Panc1 (cell line): ENCODE data around the gene TMEM178A. TPM values are rescaled to one million over a fixed set of nuclear protein-coding genes. Genes with fewer than 3 reads are reported as not detected.

Experiments
- ATAC-seq: fragments of 200-7000 bp; cut with Tn5 transposase; 2 replicates; pipeline ENCODE4 v1.9.1; 2020; ENCODE audit warnings: mild to moderate bottlenecking, moderate library complexity
- BruUV-seq: library from RNA; stranded (reverse); fragments of 400-500 nt; replicated peaks from 2 replicates; lab custom pipeline; 2021; lab: Mats Ljungman, UMichigan
- CTCF ChIA-PET: fragments of 300-600 bp; sonication (Branson Sonifier 250); formaldehyde crosslinking; loops from one replicate; lab custom pipeline; 2022; ENCODE audit warnings: antibody characterized with exemption; lab: Charles Lee
- POLR2A ChIA-PET: fragments of 300-600 bp; sonication (Branson Sonifier 250); formaldehyde crosslinking; loops from one replicate; lab custom pipeline; 2022; ENCODE audit warnings: antibody characterized with exemption; lab: Charles Lee
- DNase-seq: peaks from one replicate; pipeline ENCODE4 v3.0.0-alpha.2; 2010; ENCODE audit warnings: low read depth, low spot score
- H3K27ac ChIP-seq: 2 replicates; pipeline ENCODE4 v1.5.1; 2011; ENCODE audit warnings: mild to moderate bottlenecking, low read length, inconsistent platforms
- H3K27me3 ChIP-seq: fragments of 200-500 bp; sonication (Bioruptor generic); 2 replicates; pipeline ENCODE4 v1.6.0; 2014; ENCODE audit warnings: low read length, inconsistent platforms; ENCODE audit not compliant: control insufficient read depth, insufficient read depth
- H3K36me3 ChIP-seq: fragments of 200-500 bp; sonication (Bioruptor generic); 2 replicates; pipeline ENCODE4 v1.5.1; 2014; ENCODE audit warnings: inconsistent platforms, mild to moderate bottlenecking, low read length, moderate library complexity; ENCODE audit not compliant: control insufficient read depth, insufficient read depth
- H3K4me1 ChIP-seq: 2 replicates; pipeline ENCODE4 v1.5.1; 2011; ENCODE audit warnings: inconsistent platforms, mild to moderate bottlenecking, low read length, moderate library complexity; ENCODE audit not compliant: control insufficient read depth, insufficient read depth
- H3K4me3 ChIP-seq, 2 experiments: 2 replicates each; pipeline ENCODE4 v1.5.1; 2011 to 2012; ENCODE audit warnings: low read depth in 2 of 2, low read length in 2 of 2, mild to moderate bottlenecking in 2 of 2, inconsistent platforms in 1 of 2, moderate library complexity in 1 of 2
- H3K9me3 ChIP-seq: fragments of 200-500 bp; sonication (Bioruptor generic); 2 replicates; pipeline ENCODE4 v1.5.1; 2014; ENCODE audit warnings: low read depth, mild to moderate bottlenecking, inconsistent platforms, low read length, moderate library complexity; ENCODE audit not compliant: control insufficient read depth, insufficient read depth
- CTCF ChIP-seq: fragments of 450-650 bp; IDR thresholded peaks from 2 replicates; pipeline ENCODE4 v1.5.1; 2017; ENCODE audit warnings: mild to moderate bottlenecking
- POLR2AphosphoS5 ChIP-seq: IDR thresholded peaks from 2 replicates; pipeline ENCODE4 v1.6.1; 2012; ENCODE audit warnings: mild to moderate bottlenecking, low read depth, low read length, moderate library complexity
- REST ChIP-seq, 2 experiments: IDR thresholded peaks; 2 replicates each; pipeline ENCODE4 v1.6.1; 2011 to 2012; ENCODE audit warnings: low read depth in 2 of 2, control low read depth in 1 of 2, low read length in 1 of 2, mild to moderate bottlenecking in 1 of 2, moderate library complexity in 1 of 2; ENCODE audit not compliant: insufficient read depth in 1 of 2
- SIN3A ChIP-seq: IDR thresholded peaks from 2 replicates; pipeline ENCODE4 v1.6.1; 2012; ENCODE audit warnings: low read depth, mild to moderate bottlenecking, low read length, moderate library complexity, borderline replicate concordance; ENCODE audit not compliant: insufficient read depth
- TCF7L2 ChIP-seq: IDR thresholded peaks from 2 replicates; pipeline ENCODE4 v1.6.1; 2011; ENCODE audit warnings: mild to moderate bottlenecking, low read depth, low read length, inconsistent platforms
- in situ Hi-C: cut with HindIII; loops from 2 replicates; pipeline ENCODE4 v1.10.0; 2016; ENCODE audit warnings: low sequenced_read_pairs, low pct_unique_long_range_greater_than_20kb
- intact Hi-C: fragments of 100-400 bp; cut with micrococcal nuclease; formaldehyde crosslinking; loops from one replicate; pipeline ENCODE4 v1.10.0; 2022; ENCODE audit not compliant: unreplicated experiment
- total RNA-seq: library from RNA; stranded (reverse); gene quantifications from one replicate; pipeline ENCODE4 v1.2.1, GENCODE V29; 2021; ENCODE audit not compliant: unreplicated experiment

The TMEM178A gene
- total RNA-seq, 1 experiment from 2014 or later: not detected

GRCh38 chr2:39757156-39757555 is 91.4 kb downstream of the TMEM178A start:
- POLR2A ChIA-PET: no interaction called here
- ATAC-seq (no peak), DNase-seq (no peak)
- in situ Hi-C loops: no loop called here
- Histone ChIP-seq H3K4me1 (no peaks in the 10 kb centered on the region), H3K9me3 (no peaks in the 10 kb centered on the region), H3K4me3 (no peak overlapping the region), H3K27ac (no peak overlapping the region), H3K36me3 (peaks cover 39% of the 10 kb centered on the region), H3K27me3 (no peaks in the 10 kb centered on the region)
- no peak for TF ChIP-seq TCF7L2
- TF ChIP-seq SIN3A: no peak
- TF ChIP-seq POLR2AphosphoS5: no peak
- TF ChIP-seq CTCF: no peak
- TF ChIP-seq REST (IDR thresholded peaks at IDR 0.05; ENCODE audit: insufficient read depth in 1 of 2, low read depth in 2 of 2, low read length in 1 of 2): no peak
- CTCF ChIA-PET: no interaction called here
- BruUV-seq: no TSS peak
- intact Hi-C loops: no loop called here

DNA sequence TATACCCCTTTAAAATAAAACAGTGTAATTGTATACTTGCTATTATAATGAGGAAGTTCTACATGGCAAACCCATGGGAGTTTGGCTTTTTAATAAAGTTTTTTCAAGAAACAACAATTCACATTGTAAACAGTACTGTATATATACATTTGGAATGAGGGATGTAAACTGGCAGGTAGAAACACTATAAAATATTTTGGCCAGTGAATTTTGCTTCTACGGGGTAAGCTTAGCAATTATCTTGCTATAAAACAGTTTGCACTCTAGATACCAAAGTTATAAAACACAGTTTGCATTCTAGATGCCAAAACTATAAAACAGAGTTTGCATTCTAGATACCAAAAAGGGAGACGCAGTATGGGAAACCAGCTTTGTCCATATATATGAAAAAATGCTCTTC is 96.7 kb downstream of the TMEM178A start:
- TF ChIP-seq POLR2AphosphoS5: no peak
- no peak for TF ChIP-seq REST (IDR thresholded peaks at IDR 0.05; ENCODE audit: insufficient read depth in 1 of 2, low read depth in 2 of 2, low read length in 1 of 2)
- TF ChIP-seq CTCF: no peak
- no peak for TF ChIP-seq SIN3A
- no peak for TF ChIP-seq TCF7L2
- no TSS peak for BruUV-seq
- no peaks in the 10 kb centered on the region for H3K27me3 ChIP-seq
- ChIA-PET CTCF (no interaction called here), POLR2A (no interaction called here)
- ATAC-seq: no peak
- in situ Hi-C loops: no loop called here
- H3K4me3 ChIP-seq: no peak overlapping the region
- H3K27ac ChIP-seq: no peak overlapping the region
- H3K9me3 ChIP-seq: no peaks in the 10 kb centered on the region
- H3K4me1 ChIP-seq: no peaks in the 10 kb centered on the region
- H3K36me3 ChIP-seq: peaks cover 38% of the 10 kb centered on the region; the same call in 1 of the 2 replicates
- no peak for DNase-seq
- intact Hi-C loops: no loop called here

Other genes starting within 250 kb of the TMEM178A start
- gene MAP4K3, start 228.6 kb upstream of the TMEM178A start, total RNA-seq: 26.6 TPM
- 13.7 TPM for gene THUMPD2, start 113.3 kb downstream of the TMEM178A start, total RNA-seq